ENCODE data around the gene CLEC4M. TPM values are rescaled to one million over a fixed set of nuclear protein-coding genes. Genes with fewer than 3 reads are reported as not detected.

The CLEC4M gene
- total and polyA plus RNA-seq, 2 experiments from 2014 or later: not detected

GRCh38 chr19:7736148-7736547, 26.9 kb upstream of the CLEC4M start:
- H3K27me3 Mint-ChIP-seq (ENCODE audit: insufficient read depth, low read depth, poor library complexity): peaks cover 12% of the 10 kb centered on the region
- peaks cover 14% of the 10 kb centered on the region for H3K27me3 ChIP-seq (ENCODE audit: insufficient read depth)
- H3K9me3 Mint-ChIP-seq: no peaks in the 10 kb centered on the region
- no peak overlapping the region for H3K4me2 ChIP-seq
- H3K4me1 Mint-ChIP-seq: peaks cover 6% of the 10 kb centered on the region; the same call in 2 of the 3 replicates
- no peak for DNase-seq (ENCODE audit: low spot score)
- no peak overlapping the region for H3K4me3 ChIP-seq
- no peak overlapping the region for H3K4me3 Mint-ChIP-seq
- no peak for ATAC-seq
- no peaks in the 10 kb centered on the region for H3K36me3 Mint-ChIP-seq (ENCODE audit: low read depth)
- no peak overlapping the region for H3K27ac Mint-ChIP-seq
- H3K9me2 ChIP-seq (ENCODE audit: insufficient read depth): no peaks in the 10 kb centered on the region
- no peaks in the 10 kb centered on the region for H4K20me1 ChIP-seq (replicated peaks; ENCODE audit: insufficient read depth)
- no peaks in the 10 kb centered on the region for H3K79me2 ChIP-seq (replicated peaks; ENCODE audit: insufficient read depth)
- H3F3A ChIP-seq (replicated peaks; ENCODE audit: low read depth): no peaks in the 10 kb centered on the region
- H3K27ac ChIP-seq (ENCODE audit: low read depth): no peak overlapping the region
- H3K4me1 ChIP-seq (ENCODE audit: insufficient read depth): no peaks in the 10 kb centered on the region
- H3K36me3 ChIP-seq (ENCODE audit: insufficient read depth): no peaks in the 10 kb centered on the region
- TF ChIP-seq, protein P1, sequence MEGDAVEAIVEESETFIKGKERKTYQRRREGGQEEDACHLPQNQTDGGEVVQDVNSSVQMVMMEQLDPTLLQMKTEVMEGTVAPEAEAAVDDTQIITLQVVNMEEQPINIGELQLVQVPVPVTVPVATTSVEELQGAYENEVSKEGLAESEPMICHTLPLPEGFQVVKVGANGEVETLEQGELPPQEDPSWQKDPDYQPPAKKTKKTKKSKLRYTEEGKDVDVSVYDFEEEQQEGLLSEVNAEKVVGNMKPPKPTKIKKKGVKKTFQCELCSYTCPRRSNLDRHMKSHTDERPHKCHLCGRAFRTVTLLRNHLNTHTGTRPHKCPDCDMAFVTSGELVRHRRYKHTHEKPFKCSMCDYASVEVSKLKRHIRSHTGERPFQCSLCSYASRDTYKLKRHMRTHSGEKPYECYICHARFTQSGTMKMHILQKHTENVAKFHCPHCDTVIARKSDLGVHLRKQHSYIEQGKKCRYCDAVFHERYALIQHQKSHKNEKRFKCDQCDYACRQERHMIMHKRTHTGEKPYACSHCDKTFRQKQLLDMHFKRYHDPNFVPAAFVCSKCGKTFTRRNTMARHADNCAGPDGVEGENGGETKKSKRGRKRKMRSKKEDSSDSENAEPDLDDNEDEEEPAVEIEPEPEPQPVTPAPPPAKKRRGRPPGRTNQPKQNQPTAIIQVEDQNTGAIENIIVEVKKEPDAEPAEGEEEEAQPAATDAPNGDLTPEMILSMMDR (conservative IDR thresholded peaks at IDR 0.05; ENCODE audit: low read depth in 2 of 2): no peak
- TF ChIP-seq CREB1 (CRISPR knock-in tag; IDR thresholded peaks at IDR 0.05; ENCODE audit: low read depth): no peak
- no peak for TF ChIP-seq EZH2 (IDR thresholded peaks at IDR 0.05; ENCODE audit: low read depth, unreplicated experiment)
- TF ChIP-seq STAT1 (IDR thresholded peaks at IDR 0.05; ENCODE audit: unreplicated experiment): no peak
- no peak for TF ChIP-seq ETS1 (IDR thresholded peaks at IDR 0.05)
- TF ChIP-seq ZNF114 (CRISPR knock-in tag; IDR thresholded peaks at IDR 0.05): no peak
- TF ChIP-seq EZH2phosphoT487 (IDR thresholded peaks at IDR 0.05; ENCODE audit: unreplicated experiment): no peak
- no peak for TF ChIP-seq ZNF462 (CRISPR knock-in tag; IDR thresholded peaks at IDR 0.05)
- TF ChIP-seq, protein P2, sequence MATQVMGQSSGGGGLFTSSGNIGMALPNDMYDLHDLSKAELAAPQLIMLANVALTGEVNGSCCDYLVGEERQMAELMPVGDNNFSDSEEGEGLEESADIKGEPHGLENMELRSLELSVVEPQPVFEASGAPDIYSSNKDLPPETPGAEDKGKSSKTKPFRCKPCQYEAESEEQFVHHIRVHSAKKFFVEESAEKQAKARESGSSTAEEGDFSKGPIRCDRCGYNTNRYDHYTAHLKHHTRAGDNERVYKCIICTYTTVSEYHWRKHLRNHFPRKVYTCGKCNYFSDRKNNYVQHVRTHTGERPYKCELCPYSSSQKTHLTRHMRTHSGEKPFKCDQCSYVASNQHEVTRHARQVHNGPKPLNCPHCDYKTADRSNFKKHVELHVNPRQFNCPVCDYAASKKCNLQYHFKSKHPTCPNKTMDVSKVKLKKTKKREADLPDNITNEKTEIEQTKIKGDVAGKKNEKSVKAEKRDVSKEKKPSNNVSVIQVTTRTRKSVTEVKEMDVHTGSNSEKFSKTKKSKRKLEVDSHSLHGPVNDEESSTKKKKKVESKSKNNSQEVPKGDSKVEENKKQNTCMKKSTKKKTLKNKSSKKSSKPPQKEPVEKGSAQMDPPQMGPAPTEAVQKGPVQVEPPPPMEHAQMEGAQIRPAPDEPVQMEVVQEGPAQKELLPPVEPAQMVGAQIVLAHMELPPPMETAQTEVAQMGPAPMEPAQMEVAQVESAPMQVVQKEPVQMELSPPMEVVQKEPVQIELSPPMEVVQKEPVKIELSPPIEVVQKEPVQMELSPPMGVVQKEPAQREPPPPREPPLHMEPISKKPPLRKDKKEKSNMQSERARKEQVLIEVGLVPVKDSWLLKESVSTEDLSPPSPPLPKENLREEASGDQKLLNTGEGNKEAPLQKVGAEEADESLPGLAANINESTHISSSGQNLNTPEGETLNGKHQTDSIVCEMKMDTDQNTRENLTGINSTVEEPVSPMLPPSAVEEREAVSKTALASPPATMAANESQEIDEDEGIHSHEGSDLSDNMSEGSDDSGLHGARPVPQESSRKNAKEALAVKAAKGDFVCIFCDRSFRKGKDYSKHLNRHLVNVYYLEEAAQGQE (IDR thresholded peaks at IDR 0.05; ENCODE audit: unreplicated experiment): no peak
- TF ChIP-seq JUNB (IDR thresholded peaks at IDR 0.05; ENCODE audit: unreplicated experiment): no peak
- TF ChIP-seq POLR2AphosphoS5 (IDR thresholded peaks at IDR 0.05; ENCODE audit: low read depth): no peak
- TF ChIP-seq ZNF331 (CRISPR knock-in tag; IDR thresholded peaks at IDR 0.05; ENCODE audit: low read depth): no peak
- no peak for TF ChIP-seq NANOG (IDR thresholded peaks at IDR 0.05; ENCODE audit: borderline replicate concordance)
- H2AFZ ChIP-seq: no peak overlapping the region

Data from GM23338 (cell line).